Gastroesophageal sphincter (tissue), 4 donors: ENCODE results near the gene CSNK2A1. TPM values are rescaled to one million over a fixed set of nuclear protein-coding genes. Genes with fewer than 3 reads are reported as not detected.
A peak's percentile ranks its signal among the peaks of the same experiment; 100 is the strongest.

Experiments
- ATAC-seq: fragments of 150-250 bp; one replicate; pipeline ENCODE4 v1.9.1; 2016; ENCODE audit warnings: mild to moderate bottlenecking, moderate library complexity
- H3K27ac ChIP-seq, 4 donors: fragments of 200-600 bp; sonication (generic) in 3 of 4; 1 replicate in 3 of 4; 2 replicates in 1 of 4; pipeline ENCODE4 v1.5.1; 2016 to 2019
- H3K27me3 ChIP-seq: fragments of 200-600 bp; sonication (generic); one replicate; pipeline ENCODE4 v1.5.1; 2019
- H3K36me3 ChIP-seq, 2 donors: fragments of 200-600 bp; sonication (generic); one replicate each; pipeline ENCODE4 v1.5.1; 2019; ENCODE audit warnings: control low read depth in 1 of 2
- H3K4me1 ChIP-seq, 3 donors: fragments of 200-600 bp; sonication (generic); 1 replicate in 2 of 3; 2 replicates in 1 of 3; pipeline ENCODE4 v1.5.1; 2016 to 2019; ENCODE audit warnings: control low read depth in 2 of 3
- H3K4me3 ChIP-seq, 2 donors: fragments of 200-600 bp; sonication (generic); one replicate each; pipeline ENCODE4 v1.5.1; 2019; ENCODE audit warnings: mild to moderate bottlenecking in 1 of 2, moderate library complexity in 1 of 2
- H3K9me3 ChIP-seq, 3 donors: fragments of 200-600 bp; sonication (generic); one replicate each; pipeline ENCODE4 v1.5.1; 2017 to 2019; ENCODE audit warnings: control low read depth in 2 of 3
- EP300 ChIP-seq: sonication (generic); formaldehyde crosslinking; IDR thresholded peaks from one replicate; pipeline ENCODE4 v1.6.1; 2017; ENCODE audit warnings: antibody characterized with exemption, mild to moderate bottlenecking
- POLR2A ChIP-seq, 2 donors: fragments of 450-650 bp; IDR thresholded peaks; one replicate each; pipeline ENCODE4 v1.6.1; 2017; ENCODE audit warnings: antibody characterized with exemption in 2 of 2, mild to moderate bottlenecking in 2 of 2, moderate library complexity in 1 of 2
- POLR2AphosphoS5 ChIP-seq: sonication (generic); formaldehyde crosslinking; IDR thresholded peaks from one replicate; pipeline ENCODE4 v1.6.1; 2017; ENCODE audit warnings: antibody characterized with exemption
- WGBS, 2 donors: methylation state at CpG; one replicate each; pipeline ENCODE4 v1.1.5; 2018; ENCODE audit warnings: low coverage in 1 of 2; 5-methylcytosine and 5-hydroxymethylcytosine counted together
- total RNA-seq, 4 donors: library from RNA; depleted of rRNA; stranded (reverse); fragments of >200 nt; gene quantifications; one replicate each; pipeline ENCODE4 v1.1.0, GENCODE V29; 2016
- TF ChIP-seq, protein P1 (sequence below), 4 experiments: fragments of 200-600 bp in 2 of 4; fragments of 450-650 bp in 2 of 4; sonication (generic) in 1 of 4; IDR thresholded peaks; one replicate each; pipeline ENCODE4 v1.5.1; 2017 to 2019; ENCODE audit warnings: antibody characterized with exemption in 4 of 4, mild to moderate bottlenecking in 2 of 4, moderate library complexity in 2 of 4

Gene CSNK2A1
- total RNA-seq, 4 donors from 2014 or later: 69.1 to 109 (median 92.2) TPM

DNA sequence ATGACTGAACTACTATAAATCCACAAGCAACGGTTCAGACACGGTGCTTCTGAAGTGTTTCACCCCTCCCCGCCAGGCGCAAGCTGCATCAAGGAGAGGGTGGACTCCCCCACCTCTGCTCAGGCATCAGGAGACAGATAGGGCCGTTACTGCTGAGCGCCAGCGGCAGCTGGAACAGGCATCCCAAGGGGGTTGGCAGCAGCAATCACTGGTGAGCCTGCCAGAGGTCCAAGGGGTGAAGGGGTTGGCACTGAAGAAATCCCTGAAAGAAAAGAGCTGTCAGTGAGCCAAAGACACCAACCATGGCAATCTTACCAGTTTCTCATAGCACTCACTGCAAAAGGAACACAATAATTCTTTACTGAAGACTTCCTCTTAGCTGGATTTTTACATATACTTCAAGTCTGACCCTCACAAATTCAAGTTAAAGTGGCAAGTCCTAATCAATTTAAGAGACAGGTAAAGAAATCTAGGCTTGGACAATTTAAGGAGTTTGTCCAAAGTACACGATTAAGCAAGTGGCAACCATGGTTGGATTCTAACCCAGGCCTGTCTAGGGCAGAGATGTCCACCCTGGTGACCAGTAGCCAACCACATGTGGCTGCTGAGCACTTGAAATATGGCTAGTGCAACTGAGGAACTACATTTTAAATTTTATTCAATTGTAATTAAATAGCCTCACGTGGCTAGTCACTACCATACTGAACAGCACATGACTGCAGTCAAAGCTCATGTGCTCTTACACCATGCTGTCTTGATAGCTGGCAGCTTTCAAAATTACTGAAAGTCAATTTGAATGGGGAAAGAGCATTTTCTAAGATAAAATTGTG lies 59.6 kb downstream of the CSNK2A1 start:
- no peak for ATAC-seq
- H3K4me3 ChIP-seq: no peak overlapping the region
- no peak overlapping the region for H3K27ac ChIP-seq
- no peaks in the 10 kb centered on the region for H3K9me3 ChIP-seq
- peaks cover 10 to 83% of the 10 kb centered on the region in 2 donors for H3K36me3 ChIP-seq
- 62 to 70% methylated on average over 6 of the region's 9 CpGs for WGBS, 2 donors
- no peaks in the 10 kb centered on the region for H3K27me3 ChIP-seq
- TF ChIP-seq EP300 (no peak), POLR2AphosphoS5 (no peak), POLR2A (IDR thresholded peaks at IDR 0.05) (no peak)
- TF ChIP-seq, protein P1, sequence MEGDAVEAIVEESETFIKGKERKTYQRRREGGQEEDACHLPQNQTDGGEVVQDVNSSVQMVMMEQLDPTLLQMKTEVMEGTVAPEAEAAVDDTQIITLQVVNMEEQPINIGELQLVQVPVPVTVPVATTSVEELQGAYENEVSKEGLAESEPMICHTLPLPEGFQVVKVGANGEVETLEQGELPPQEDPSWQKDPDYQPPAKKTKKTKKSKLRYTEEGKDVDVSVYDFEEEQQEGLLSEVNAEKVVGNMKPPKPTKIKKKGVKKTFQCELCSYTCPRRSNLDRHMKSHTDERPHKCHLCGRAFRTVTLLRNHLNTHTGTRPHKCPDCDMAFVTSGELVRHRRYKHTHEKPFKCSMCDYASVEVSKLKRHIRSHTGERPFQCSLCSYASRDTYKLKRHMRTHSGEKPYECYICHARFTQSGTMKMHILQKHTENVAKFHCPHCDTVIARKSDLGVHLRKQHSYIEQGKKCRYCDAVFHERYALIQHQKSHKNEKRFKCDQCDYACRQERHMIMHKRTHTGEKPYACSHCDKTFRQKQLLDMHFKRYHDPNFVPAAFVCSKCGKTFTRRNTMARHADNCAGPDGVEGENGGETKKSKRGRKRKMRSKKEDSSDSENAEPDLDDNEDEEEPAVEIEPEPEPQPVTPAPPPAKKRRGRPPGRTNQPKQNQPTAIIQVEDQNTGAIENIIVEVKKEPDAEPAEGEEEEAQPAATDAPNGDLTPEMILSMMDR (IDR thresholded peaks at IDR 0.05): no peak
- peaks cover 0 to 10% (median 0%) of the 10 kb centered on the region in 3 donors for H3K4me1 ChIP-seq

DNA sequence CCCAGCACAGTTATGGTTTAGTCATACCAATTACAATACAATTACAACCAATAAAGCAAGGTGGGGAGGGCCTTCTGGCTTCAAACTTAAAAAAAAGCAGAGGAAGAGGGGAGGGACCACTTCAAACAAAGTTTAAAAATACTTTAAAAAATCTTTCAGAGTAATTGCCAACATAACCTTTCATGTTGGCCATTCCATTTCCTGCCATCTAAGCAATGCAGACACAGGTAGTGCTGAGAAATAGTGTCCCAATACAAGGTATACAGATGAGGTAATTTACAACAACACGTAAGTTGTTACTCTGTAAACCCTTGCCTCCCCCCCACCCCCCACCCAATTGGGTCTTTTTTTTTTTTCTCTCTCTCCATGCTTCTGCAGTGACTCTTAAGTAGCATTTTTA lies 62.4 kb downstream of the CSNK2A1 start:
- Histone ChIP-seq H3K27me3 (no peaks in the 10 kb centered on the region), H3K27ac (no peak overlapping the region), H3K4me3 (no peak overlapping the region), H3K9me3 (no peaks in the 10 kb centered on the region), H3K36me3 (peaks cover 0 to 69% of the 10 kb centered on the region in 2 donors), H3K4me1 (peaks cover 0 to 21% (median 0%) of the 10 kb centered on the region in 3 donors)
- TF ChIP-seq EP300 (no peak), POLR2A (IDR thresholded peaks at IDR 0.05) (no peak), POLR2AphosphoS5 (no peak)
- TF ChIP-seq, protein P1 (IDR thresholded peaks at IDR 0.05): no peak
- WGBS, 2 donors: 55 to 68% methylated on average over 1 of the region's 1 CpG
- ATAC-seq: no peak

DNA sequence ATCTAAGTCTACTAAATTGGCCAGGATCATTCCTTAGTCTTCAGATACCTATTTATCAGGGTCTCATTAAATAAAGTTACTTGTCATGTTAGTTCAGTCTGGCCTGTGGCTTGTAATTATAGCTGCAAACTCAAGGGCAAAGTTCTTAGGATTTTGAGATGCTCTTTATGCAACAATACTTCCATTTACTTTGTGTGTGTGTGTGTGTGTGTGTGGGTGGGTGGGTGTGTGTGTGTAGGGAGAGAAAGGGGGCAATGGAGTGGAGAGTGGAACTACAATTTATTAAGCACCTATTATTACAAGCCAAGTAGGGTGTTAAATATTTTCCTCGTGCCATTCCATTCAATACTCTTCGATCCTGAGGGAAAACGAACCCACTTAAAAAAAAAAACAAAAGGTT lies 63.5 kb downstream of the CSNK2A1 start:
- H3K27me3 ChIP-seq: no peaks in the 10 kb centered on the region
- H3K9me3 ChIP-seq: no peaks in the 10 kb centered on the region
- H3K27ac ChIP-seq: no peak overlapping the region
- WGBS, 2 donors: 41 to 66% methylated on average over 3 of the region's 3 CpGs
- ATAC-seq: no peak
- TF ChIP-seq POLR2AphosphoS5 (no peak), EP300 (no peak), POLR2A (IDR thresholded peaks at IDR 0.05) (no peak)
- TF ChIP-seq, protein P1 (IDR thresholded peaks at IDR 0.05): no peak
- no peak overlapping the region for H3K4me3 ChIP-seq
- H3K36me3 ChIP-seq: peaks cover 0 to 57% of the 10 kb centered on the region in 2 donors
- peaks cover 0 to 29% (median 0%) of the 10 kb centered on the region in 3 donors for H3K4me1 ChIP-seq

DNA sequence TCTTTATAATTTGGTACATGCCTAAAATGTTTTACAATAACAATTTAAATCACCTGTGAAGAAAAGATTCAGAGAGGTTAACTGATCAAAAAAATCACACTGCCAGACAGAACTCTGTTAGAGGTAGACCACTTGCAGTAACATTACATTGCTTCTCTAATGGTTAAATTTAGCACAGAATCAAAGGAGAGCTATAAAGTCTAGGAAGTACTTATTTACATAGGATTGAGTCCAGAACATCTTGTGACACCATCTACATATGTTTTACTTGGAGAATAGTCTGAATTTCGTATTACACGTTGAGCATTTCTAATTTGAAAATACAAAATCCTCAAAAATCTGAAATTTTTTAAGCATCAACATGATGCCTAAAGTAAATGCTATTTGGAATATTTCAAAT lies 64.1 kb downstream of the CSNK2A1 start:
- no peak overlapping the region for H3K27ac ChIP-seq
- peaks cover 0 to 52% of the 10 kb centered on the region in 2 donors for H3K36me3 ChIP-seq
- no peak for ATAC-seq
- TF ChIP-seq POLR2A (IDR thresholded peaks at IDR 0.05) (no peak), POLR2AphosphoS5 (no peak), EP300 (no peak)
- TF ChIP-seq, protein P1 (IDR thresholded peaks at IDR 0.05): no peak
- no peaks in the 10 kb centered on the region for H3K27me3 ChIP-seq
- H3K4me3 ChIP-seq: no peak overlapping the region
- peaks cover 0 to 29% (median 0%) of the 10 kb centered on the region in 3 donors for H3K4me1 ChIP-seq
- 42 to 65% methylated on average over 2 of the region's 2 CpGs for WGBS, 2 donors
- H3K9me3 ChIP-seq: no peaks in the 10 kb centered on the region

DNA sequence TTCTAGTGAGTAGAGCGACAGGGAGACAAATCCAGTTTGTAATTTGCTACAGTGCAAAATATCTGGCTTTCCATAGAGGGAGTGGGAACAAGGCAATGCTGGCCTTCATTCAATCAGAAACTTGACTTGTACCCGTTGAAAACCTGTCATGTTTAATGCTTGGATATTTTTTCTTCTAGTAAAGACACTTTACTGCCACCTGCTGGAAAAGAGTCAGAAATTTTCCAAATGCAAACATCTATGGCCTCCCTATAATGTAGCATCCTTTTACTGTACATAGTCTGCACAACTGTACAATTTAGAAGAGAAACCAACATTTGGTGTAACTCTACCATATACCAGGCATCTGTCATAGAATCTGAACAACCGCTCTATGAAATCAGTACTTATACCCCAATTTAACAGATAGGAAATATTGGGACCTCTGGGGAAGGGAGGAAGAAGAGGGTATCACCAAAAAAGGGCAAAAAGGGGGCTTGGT lies 64.6 kb downstream of the CSNK2A1 start:
- Histone ChIP-seq H3K27ac (no peak overlapping the region), H3K4me1 (peaks cover 0 to 25% (median 0%) of the 10 kb centered on the region in 3 donors), H3K9me3 (no peaks in the 10 kb centered on the region), H3K27me3 (no peaks in the 10 kb centered on the region), H3K36me3 (peaks cover 0 to 47% of the 10 kb centered on the region in 2 donors), H3K4me3 (no peak overlapping the region)
- ATAC-seq: no peak
- TF ChIP-seq EP300 (no peak), POLR2A (IDR thresholded peaks at IDR 0.05) (no peak), POLR2AphosphoS5 (no peak)
- TF ChIP-seq, protein P1 (IDR thresholded peaks at IDR 0.05): peak; percentile 42 to 70 (median 58)
- WGBS, 2 donors: 22 to 49% methylated on average over 2 to 3 of the region's 3 CpGs
